Thoracic aorta (tissue), 2 donors: ENCODE data around the gene MAP7D2. TPM values are rescaled to one million over a fixed set of nuclear protein-coding genes. Genes with fewer than 3 reads are reported as not detected.
A peak's percentile ranks its signal among the peaks of the same experiment; 100 is the strongest.

Experiments
- ATAC-seq: fragments of 150-250 bp; one replicate; pipeline ENCODE4 v1.8.0; 2017; ENCODE audit warnings: low read depth; ENCODE audit not compliant: insufficient number of reproducible peaks, low FRiP score
- DNase-seq: peaks from one replicate; pipeline ENCODE4 v3.0.0-alpha.2; 2020; ENCODE audit warnings: low spot score
- H3K27ac ChIP-seq, 2 donors: fragments of 200-600 bp; sonication (generic); 1 replicate in 1 of 2; 2 replicates in 1 of 2; pipeline ENCODE4 v1.5.1; 2016; ENCODE audit warnings: mild to moderate bottlenecking in 2 of 2, moderate library complexity in 2 of 2
- H3K27me3 ChIP-seq: fragments of 200-600 bp; sonication (generic); replicated peaks from 2 replicates; pipeline ENCODE4 v1.6.0; 2016; ENCODE audit warnings: mild to moderate bottlenecking; ENCODE audit not compliant: insufficient read depth
- H3K36me3 ChIP-seq: fragments of 200-600 bp; sonication (generic); one replicate; pipeline ENCODE4 v1.5.1; 2016
- H3K4me1 ChIP-seq, 2 donors: fragments of 200-600 bp; sonication (generic); 1 replicate in 1 of 2; 2 replicates in 1 of 2; pipeline versions ENCODE4 v1.5.1 to v1.6.0; 2016; ENCODE audit warnings: low read depth in 2 of 2, mild to moderate bottlenecking in 1 of 2; ENCODE audit not compliant: control insufficient read depth in 1 of 2
- H3K4me3 ChIP-seq: fragments of 200-600 bp; sonication (generic); 2 replicates; pipeline ENCODE4 v1.5.1; 2016; ENCODE audit warnings: mild to moderate bottlenecking
- H3K9me3 ChIP-seq: fragments of 200-600 bp; sonication (generic); 2 replicates; pipeline ENCODE4 v1.5.1; 2016
- CTCF ChIP-seq: fragments of 200-600 bp; sonication (generic); IDR thresholded peaks from one replicate; pipeline ENCODE4 v1.5.1; 2019; ENCODE audit warnings: antibody characterized with exemption
- total RNA-seq, 2 donors: library from RNA; depleted of rRNA; stranded (reverse); fragments of >200 nt; gene quantifications; one replicate each; pipeline versions ENCODE4 v1.1.0 to v1.2.3, GENCODE V29; 2016

MAP7D2 gene
- total RNA-seq, 2 donors from 2014 or later = 0.14 TPM; not detected in 1

GRCh38 chrX:20140420-20140819 lies 23.7 kb upstream of the MAP7D2 start:
- Histone ChIP-seq H3K4me1 (peaks cover 0 to 18% of the 10 kb centered on the region in 2 donors), H3K4me3 (peak overlapping the region; percentile 82), H3K27ac (no peak overlapping the region), H3K27me3 (no peaks in the 10 kb centered on the region), H3K36me3 (peaks cover 3% of the 10 kb centered on the region), H3K9me3 (no peaks in the 10 kb centered on the region)
- DNase-seq (no peak), ATAC-seq (no peak)
- TF ChIP-seq CTCF = no peak

DNA sequence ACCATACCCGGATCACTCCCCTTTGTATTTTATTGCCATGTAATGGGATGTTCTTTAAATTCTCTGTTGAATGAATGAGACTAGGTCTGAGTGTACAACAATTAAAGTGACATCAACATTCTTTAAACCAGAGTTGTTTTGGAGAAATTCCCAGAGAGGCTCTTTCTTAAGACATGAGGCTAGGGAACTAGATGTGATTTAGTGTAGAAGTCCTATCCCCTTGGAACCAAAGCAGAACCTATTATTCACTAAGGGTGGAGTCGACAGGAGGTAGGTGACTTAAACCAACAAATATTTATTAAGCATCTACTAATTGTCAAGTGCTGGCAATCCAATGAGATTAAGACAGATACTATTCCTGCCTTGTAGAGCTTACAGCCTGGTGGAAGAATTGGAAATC lies 23.3 kb upstream of the MAP7D2 start:
- no peak for ATAC-seq
- TF ChIP-seq CTCF = no peak
- peaks cover 3% of the 10 kb centered on the region for H3K36me3 ChIP-seq
- no peaks in the 10 kb centered on the region for H3K27me3 ChIP-seq
- H3K9me3 ChIP-seq = no peaks in the 10 kb centered on the region
- H3K4me1 ChIP-seq = peaks cover 0 to 18% of the 10 kb centered on the region in 2 donors
- no peak overlapping the region for H3K27ac ChIP-seq
- DNase-seq = no peak
- peak overlapping the region; percentile 82 for H3K4me3 ChIP-seq

- H3K27ac ChIP-seq = no peak overlapping the region
- H3K9me3 ChIP-seq = no peaks in the 10 kb centered on the region
- peaks cover 3% of the 10 kb centered on the region for H3K36me3 ChIP-seq
- no peak for ATAC-seq
- no peak for DNase-seq
- H3K27me3 ChIP-seq = no peaks in the 10 kb centered on the region
- no peak for TF ChIP-seq CTCF
- H3K4me3 ChIP-seq = no peak overlapping the region
- peaks cover 0 to 18% of the 10 kb centered on the region in 2 donors for H3K4me1 ChIP-seq
Measured at GRCh38 chrX:20135944-20136343, 19.2 kb upstream of the MAP7D2 start.

GRCh38 chrX:20132666-20133065 lies 16.0 kb upstream of the MAP7D2 start:
- H3K9me3 ChIP-seq = no peaks in the 10 kb centered on the region
- no peak for TF ChIP-seq CTCF
- ATAC-seq (no peak), DNase-seq (no peak)
- H3K27ac ChIP-seq = no peak overlapping the region
- H3K4me3 ChIP-seq = no peak overlapping the region
- H3K27me3 ChIP-seq = no peaks in the 10 kb centered on the region
- no peaks in the 10 kb centered on the region for H3K4me1 ChIP-seq
- peaks cover 3% of the 10 kb centered on the region for H3K36me3 ChIP-seq

GRCh38 chrX:20130357-20130756 lies 13.7 kb upstream of the MAP7D2 start:
- no peaks in the 10 kb centered on the region for H3K36me3 ChIP-seq
- ATAC-seq (no peak), DNase-seq (no peak)
- no peak overlapping the region for H3K4me3 ChIP-seq
- H3K9me3 ChIP-seq = no peaks in the 10 kb centered on the region
- TF ChIP-seq CTCF = no peak
- no peaks in the 10 kb centered on the region for H3K4me1 ChIP-seq
- no peak overlapping the region for H3K27ac ChIP-seq
- no peaks in the 10 kb centered on the region for H3K27me3 ChIP-seq
